SK-N-SH (cell line): Measurements from ENCODE around the gene NRF1. TPM values are rescaled to one million over a fixed set of nuclear protein-coding genes. Genes with fewer than 3 reads are reported as not detected.

Source experiments
- CTCF ChIA-PET: fragments of 300-600, 350-600 bp; formaldehyde crosslinking; extraction: SDS; loops from one replicate; lab custom pipeline; 2021; lab: Yijun Ruan, JAX
- POLR2A ChIA-PET: fragments of 350-600 bp; sonication (Branson Sonifier 250); formaldehyde crosslinking; extraction: SDS; loops from one replicate; lab custom pipeline; 2020; ENCODE audit warnings: antibody characterized with exemption, inconsistent platforms; lab: Yijun Ruan, JAX
- DNase-seq: peaks from one replicate; pipeline ENCODE4 v3.0.0; 2012
- H2AFZ ChIP-seq: fragments of 200-600 bp; sonication (generic); 2 replicates; pipeline ENCODE4 v1.8.1; 2016; ENCODE audit warnings: antibody characterized with exemption, mild to moderate bottlenecking, low read depth
- H3F3A ChIP-seq: fragments of 200-600 bp; sonication (generic); replicated peaks from 2 replicates; pipeline ENCODE3; 2016; ENCODE audit warnings: antibody characterized with exemption, mild to moderate bottlenecking; ENCODE audit not compliant: insufficient read depth
- H3K27ac ChIP-seq, 2 experiments: fragments of 200-500 bp in 1 of 2; fragments of 200-600 bp in 1 of 2; sonication (Bioruptor generic) in 1 of 2; sonication (generic), shearing (Covaris generic) in 1 of 2; 2 replicates each; pipeline versions ENCODE4 v1.5.1 to v1.6.1; 2014 to 2016; ENCODE audit warnings: low read depth in 2 of 2, inconsistent platforms in 1 of 2, low read length in 1 of 2, mild to moderate bottlenecking in 1 of 2, mixed read lengths in 1 of 2
- H3K27me3 ChIP-seq: fragments of 200-600 bp; sonication (generic), shearing (Covaris generic); 2 replicates; pipeline ENCODE4 v1.6.1; 2016; ENCODE audit warnings: mixed run types; ENCODE audit not compliant: insufficient read depth
- H3K36me3 ChIP-seq, 2 experiments: fragments of 200-500 bp in 1 of 2; fragments of 200-600 bp in 1 of 2; sonication (Bioruptor generic) in 1 of 2; sonication (generic) in 1 of 2; replicated peaks in 1 of 2; 2 replicates each; pipeline versions ENCODE3 to v1.5.1; 2014 to 2016; ENCODE audit warnings: low read length in 1 of 2, mild to moderate bottlenecking in 1 of 2; ENCODE audit not compliant: insufficient read depth in 2 of 2, control insufficient read depth in 1 of 2
- H3K4me1 ChIP-seq, 2 experiments: fragments of 200-500 bp in 1 of 2; fragments of 200-600 bp in 1 of 2; sonication (Bioruptor generic) in 1 of 2; sonication (generic), shearing (Covaris generic) in 1 of 2; 2 replicates each; pipeline versions ENCODE4 v1.5.1 to v1.6.1; 2014 to 2016; ENCODE audit warnings: low read depth in 1 of 2, low read length in 1 of 2, mixed run types in 1 of 2; ENCODE audit not compliant: insufficient read depth in 2 of 2, control insufficient read depth in 1 of 2
- H3K4me2 ChIP-seq: fragments of 200-600 bp; sonication (generic), shearing (Covaris generic); 2 replicates; pipeline ENCODE4 v1.6.1; 2017; ENCODE audit warnings: mixed run types
- H3K4me3 ChIP-seq, 2 experiments: fragments of 200-500 bp in 1 of 2; fragments of 200-600 bp in 1 of 2; sonication (Bioruptor generic) in 1 of 2; sonication (generic), shearing (Covaris generic) in 1 of 2; 2 replicates each; pipeline versions ENCODE4 v1.5.1 to v1.8.1; 2014 to 2016; ENCODE audit warnings: low read depth in 2 of 2, inconsistent platforms in 1 of 2, low read length in 1 of 2, mild to moderate bottlenecking in 1 of 2, mixed read lengths in 1 of 2, moderate library complexity in 1 of 2
- H3K79me2 ChIP-seq: fragments of 200-600 bp; sonication (generic); 2 replicates; pipeline ENCODE4 v1.8.1; 2017; ENCODE audit warnings: mild to moderate bottlenecking; ENCODE audit not compliant: insufficient read depth
- H3K9ac ChIP-seq: fragments of 200-600 bp; sonication (generic); 2 replicates; pipeline ENCODE4 v1.6.1; 2017; ENCODE audit warnings: mixed run types
- H3K9me2 ChIP-seq: fragments of 200-600 bp; sonication (generic); 2 replicates; pipeline ENCODE4 v1.6.1; 2017; ENCODE audit warnings: mixed run types
- H3K9me3 ChIP-seq: fragments of 200-600 bp; sonication (generic); 2 replicates; pipeline ENCODE4 v1.6.1; 2017; ENCODE audit warnings: mixed run types, mild to moderate bottlenecking, moderate library complexity
- H4K20me1 ChIP-seq: fragments of 200-600 bp; sonication (generic); 2 replicates; pipeline ENCODE4 v1.6.1; 2017; ENCODE audit warnings: mild to moderate bottlenecking, mixed run types; ENCODE audit not compliant: insufficient read depth
- CHD2 ChIP-seq: fragments of 150-350 bp; IDR thresholded peaks from 2 replicates; pipeline ENCODE4 v1.6.1; 2018; ENCODE audit warnings: low read length; ENCODE audit not compliant: partially characterized antibody
- CTCF ChIP-seq: fragments of 200-600 bp; sonication (generic); IDR thresholded peaks from 2 replicates; pipeline ENCODE4 v1.6.1; 2017; ENCODE audit warnings: antibody characterized with exemption, mild to moderate bottlenecking, moderate library complexity
- ELF1 ChIP-seq: IDR thresholded peaks from 2 replicates; pipeline ENCODE4 v1.4.0; 2012
- FOSL2 ChIP-seq: IDR thresholded peaks from 2 replicates; pipeline ENCODE4 v1.4.0; 2012; ENCODE audit warnings: low read depth, mild to moderate bottlenecking, moderate library complexity, borderline replicate concordance
- GABPA ChIP-seq: IDR thresholded peaks from 2 replicates; pipeline ENCODE4 v1.4.0; 2012; ENCODE audit warnings: low read depth, mild to moderate bottlenecking
- MAX ChIP-seq: IDR thresholded peaks from 2 replicates; pipeline ENCODE4 v1.4.0; 2012; ENCODE audit warnings: low read depth
- MXI1 ChIP-seq: IDR thresholded peaks from 2 replicates; pipeline ENCODE4 v1.6.1; 2012; ENCODE audit warnings: mild to moderate bottlenecking, low read depth, low read length, improper control_type of control experiment
- RAD21 ChIP-seq: IDR thresholded peaks from 2 replicates; pipeline ENCODE4 v1.6.1; 2012; ENCODE audit warnings: mild to moderate bottlenecking, low read length
- RCOR1 ChIP-seq: fragments of 150-350 bp; IDR thresholded peaks from 2 replicates; pipeline ENCODE4 v1.6.1; 2017; ENCODE audit warnings: antibody characterized with exemption, low read length
- RXRA ChIP-seq: IDR thresholded peaks from 2 replicates; pipeline ENCODE4 v1.4.0; 2012; ENCODE audit warnings: low read depth, mild to moderate bottlenecking, borderline replicate concordance
- SMC3 ChIP-seq: IDR thresholded peaks from 2 replicates; pipeline ENCODE4 v1.6.1; 2012; ENCODE audit warnings: low read depth, low read length, improper control_type of control experiment
- WGBS: methylation state at CpG from one replicate; pipeline ENCODE4 v1.1.6; 2017; ENCODE audit warnings: low lambda C conversion rate; 5-methylcytosine and 5-hydroxymethylcytosine counted together
- polyA plus RNA-seq, 3 experiments: library from polyadenylated mRNA; depleted of rRNA; stranded (reverse); fragments of >200 nt; gene quantifications; 2 replicates each; pipeline ENCODE4 v1.2.3, GENCODE V29; 2012

NRF1 gene
- polyA plus RNA-seq, 1 of the 3 experiments (the other 2 are of a cell fraction): 10.9 TPM

DNA sequence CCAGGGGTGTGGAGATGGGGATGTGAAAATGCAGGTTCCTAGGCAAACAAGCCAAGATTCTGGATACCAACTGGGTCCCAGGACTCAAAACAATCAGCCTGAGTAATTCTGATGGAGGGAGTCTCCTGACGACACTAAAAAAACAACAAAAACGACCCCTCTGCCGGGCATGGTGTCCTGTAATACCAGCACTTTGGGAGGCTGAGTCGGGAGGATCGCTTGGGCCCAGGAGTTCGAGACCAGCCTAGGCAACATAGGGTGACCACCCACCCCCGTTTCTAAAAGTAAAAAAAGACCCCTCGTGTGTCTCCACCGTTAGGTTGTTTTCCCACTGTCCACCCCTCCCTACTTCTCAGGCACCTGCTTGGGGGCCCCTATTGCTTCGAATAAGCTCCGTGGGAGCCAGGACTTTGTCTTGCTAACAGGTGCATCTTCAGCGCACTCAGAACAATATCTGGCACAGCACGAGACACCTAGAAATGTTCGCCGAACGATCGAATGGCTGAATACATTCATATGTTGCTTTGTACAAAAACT is 743 bp upstream of the NRF1 start:
- Histone ChIP-seq H3K9me2 (no peaks in the 10 kb centered on the region), H3K4me2 (peak overlapping the region; percentile 82), H3F3A (peaks cover 4% of the 10 kb centered on the region), H3K9me3 (no peaks in the 10 kb centered on the region)
- ChIA-PET POLR2A (no interaction called here), CTCF (interaction anchor here (0.6 to 15.7 kb wide), 8 partner anchors 7 to 268 kb away, joined by 3 to 214 read pairs (median 14); no protein-coding TSS in a partner anchor)
- 1% methylated on average over 17 of the region's 17 CpGs for WGBS
- no peak for TF ChIP-seq GABPA
- no peak for TF ChIP-seq RXRA
- TF ChIP-seq CHD2: peak; percentile 24
- TF ChIP-seq, all 33 proteins: peak for 1
- peak; percentile 40 for DNase-seq
- H3K27ac ChIP-seq: peak overlapping the region; percentile 86 to 97
- peak overlapping the region; percentile 74 for H2AFZ ChIP-seq
- H4K20me1 ChIP-seq: peaks cover 31% of the 10 kb centered on the region
- H3K36me3 ChIP-seq: peaks cover 16 to 28% of the 10 kb centered on the region in 2 experiments
- H3K4me3 ChIP-seq: peak overlapping the region; percentile 79 to 87
- peak overlapping the region; percentile 83 for H3K9ac ChIP-seq
- peaks cover 62% of the 10 kb centered on the region for H3K79me2 ChIP-seq
- no peaks in the 10 kb centered on the region for H3K27me3 ChIP-seq
- peaks cover 14 to 25% of the 10 kb centered on the region in 2 experiments for H3K4me1 ChIP-seq

DNA sequence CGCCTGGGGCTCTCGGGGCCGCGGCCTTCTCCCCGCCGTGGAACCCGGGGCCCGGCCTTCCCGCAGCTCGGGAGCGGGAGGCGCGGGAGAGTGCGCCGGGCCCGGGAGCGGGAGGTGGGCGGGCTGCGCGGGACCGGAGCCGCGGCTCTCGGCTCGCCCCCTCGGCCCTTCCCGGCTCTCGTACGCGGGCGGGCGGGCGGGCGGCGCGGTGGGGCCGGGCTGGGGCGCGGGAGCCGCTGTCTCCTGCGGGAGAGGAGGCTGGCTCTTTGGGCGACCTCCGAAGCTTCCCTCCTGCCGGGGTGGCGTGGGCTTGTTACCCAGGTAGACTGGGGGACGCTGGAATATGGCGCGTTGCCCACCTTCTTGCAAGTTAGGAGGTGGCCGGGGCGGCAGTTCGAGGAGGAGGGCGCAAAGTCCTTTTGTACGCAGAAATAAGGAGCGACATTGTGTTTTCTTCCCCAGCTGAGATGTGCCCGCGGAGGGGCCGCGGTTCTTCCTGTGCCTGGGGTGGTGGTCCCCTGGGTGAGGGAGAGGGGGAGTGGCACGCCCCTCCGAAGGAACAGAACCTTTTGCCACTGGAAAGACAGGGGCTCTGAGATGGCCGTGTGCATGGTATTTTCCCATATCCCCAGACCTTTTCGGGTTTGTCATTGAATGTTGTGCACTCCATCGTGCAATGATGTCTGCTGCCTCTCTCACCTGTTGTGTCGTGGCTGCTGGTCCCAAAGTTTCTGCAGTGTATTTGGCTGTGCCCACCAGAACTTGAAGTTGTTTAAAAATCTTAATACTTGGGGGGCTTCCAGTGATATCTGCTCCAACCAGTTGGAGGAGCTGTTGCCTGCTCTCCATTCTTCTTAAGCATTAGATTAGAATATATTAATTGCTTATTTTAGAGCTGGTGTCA is 844 bp downstream of the NRF1 start:
- WGBS: 3% methylated on average over 28 of the region's 64 CpGs
- Histone ChIP-seq H3K9me2 (no peaks in the 10 kb centered on the region), H3K9ac (peak overlapping the region; percentile 83), H3K36me3 (peaks cover 11 to 24% of the 10 kb centered on the region in 2 experiments), H3K27me3 (no peaks in the 10 kb centered on the region), H3K27ac (peak overlapping the region; percentile 61 to 97), H3K9me3 (no peaks in the 10 kb centered on the region)
- POLR2A ChIA-PET: interaction anchor here (0.7 to 2.1 kb wide), 5 partner anchors 23 to 213 kb away, joined by 3 to 6 read pairs (median 3); no protein-coding TSS in a partner anchor
- TF ChIP-seq CHD2: peak; percentile 33
- no peak for TF ChIP-seq FOSL2
- TF ChIP-seq SMC3: peak; percentile 41; the same call in 1 of the 2 replicates
- peak; percentile 17 for TF ChIP-seq MXI1
- no peak for TF ChIP-seq MAX
- 0 out of 2 replicates have a peak, but pooled peaks have one; percentile 15 for TF ChIP-seq RCOR1
- TF ChIP-seq CTCF: peak; percentile 98
- no peak for TF ChIP-seq ELF1
- TF ChIP-seq RAD21: peak; percentile 71
- TF ChIP-seq, all 33 proteins: peak for 6
- Histone ChIP-seq H4K20me1 (peaks cover 44% of the 10 kb centered on the region), H3K4me3 (peak overlapping the region; percentile 79 to 95), H3K4me2 (peak overlapping the region; percentile 95), H3F3A (peaks cover 2% of the 10 kb centered on the region), H3K79me2 (peaks cover 78% of the 10 kb centered on the region), H2AFZ (peak overlapping the region; percentile 1; the same call in 1 of the 2 replicates), H3K4me1 (peaks cover 14 to 25% of the 10 kb centered on the region in 2 experiments)
- CTCF ChIA-PET: interaction anchor here (0.7 to 15.7 kb wide), 36 partner anchors 9 to 413 kb away, joined by 3 to 214 read pairs (median 4); no protein-coding TSS in a partner anchor
- peak; percentile 66 for DNase-seq
